OCI-LY1 (cell line): ENCODE data around the gene CEBPG.

Experiments
- H2AFZ ChIP-seq: fragments of 200-600 bp; sonication (generic), shearing (Covaris generic); 2 replicates; pipeline ENCODE4 v1.6.0; 2014; ENCODE audit warnings: antibody characterized with exemption, mild to moderate bottlenecking, low read length
- H3F3A ChIP-seq: fragments of 200-600 bp; sonication (generic), shearing (Covaris generic); 2 replicates; pipeline ENCODE4 v1.6.0; 2014; ENCODE audit warnings: mild to moderate bottlenecking, antibody characterized with exemption, low read length, moderate library complexity; ENCODE audit not compliant: insufficient read depth
- H3K27ac ChIP-seq: fragments of 200-600 bp; sonication (generic); 2 replicates; pipeline ENCODE4 v1.5.1; 2014; ENCODE audit warnings: low read length, mixed run types, mild to moderate bottlenecking, low read depth; ENCODE audit not compliant: poor library complexity, severe bottlenecking
- H3K27me3 ChIP-seq: fragments of 200-600 bp; sonication (generic); 2 replicates; pipeline ENCODE4 v1.6.0; 2014; ENCODE audit warnings: antibody characterized with exemption, mild to moderate bottlenecking, low read length, moderate library complexity; ENCODE audit not compliant: insufficient read depth
- H3K36me3 ChIP-seq: fragments of 200-600 bp; sonication (generic); 2 replicates; pipeline ENCODE4 v1.6.1; 2014; ENCODE audit warnings: mild to moderate bottlenecking, antibody characterized with exemption, low read length, moderate library complexity, mixed read lengths; ENCODE audit not compliant: insufficient read depth
- H3K4me1 ChIP-seq: fragments of 200-600 bp; sonication (generic); 2 replicates; pipeline ENCODE4 v1.5.1; 2014; ENCODE audit warnings: mild to moderate bottlenecking, low read length, moderate library complexity; ENCODE audit not compliant: insufficient read depth, severe bottlenecking
- H3K4me2 ChIP-seq: fragments of 200-600 bp; sonication (generic), shearing (Covaris generic); 2 replicates; pipeline ENCODE4 v1.6.1; 2014; ENCODE audit warnings: low read length
- H3K4me3 ChIP-seq: fragments of 200-600 bp; sonication (generic); 2 replicates; pipeline ENCODE4 v1.5.1; 2014; ENCODE audit warnings: low read length, low read depth, mild to moderate bottlenecking, mixed read lengths; ENCODE audit not compliant: poor library complexity, severe bottlenecking
- H3K79me2 ChIP-seq: fragments of 200-600 bp; shearing (Covaris generic); 2 replicates; pipeline ENCODE4 v1.6.1; 2016; ENCODE audit warnings: mixed run types, low read length, mixed read lengths; ENCODE audit not compliant: insufficient read depth
- H3K9ac ChIP-seq: fragments of 200-600 bp; sonication (generic), shearing (Covaris generic); 2 replicates; pipeline ENCODE4 v1.6.1; 2014; ENCODE audit warnings: mild to moderate bottlenecking, low read length, mixed read lengths
- H3K9me2 ChIP-seq: fragments of 200-600 bp; sonication (generic), shearing (Covaris generic); 2 replicates; pipeline ENCODE4 v1.6.1; 2014; ENCODE audit warnings: low read depth, mild to moderate bottlenecking, low read length, mixed read lengths
- H3K9me3 ChIP-seq: fragments of 200-600 bp; shearing (Covaris generic); 2 replicates; pipeline ENCODE4 v1.6.1; 2014; ENCODE audit warnings: low read length, mixed read lengths
- H4K20me1 ChIP-seq: fragments of 200-600 bp; sonication (generic), shearing (Covaris generic); 2 replicates; pipeline ENCODE4 v1.6.0; 2016; ENCODE audit warnings: mild to moderate bottlenecking, low read length; ENCODE audit not compliant: insufficient read depth
- CTCF ChIP-seq: fragments of 200-600 bp; sonication (generic), shearing (Covaris generic); IDR thresholded peaks from 2 replicates; pipeline ENCODE4 v1.5.1; 2017; ENCODE audit warnings: mild to moderate bottlenecking, antibody characterized with exemption, low read length, moderate library complexity, mixed read lengths
- EZH2 ChIP-seq: fragments of 200-600 bp; sonication (generic), shearing (Covaris generic); IDR thresholded peaks from 2 replicates; pipeline ENCODE4 v1.8.0; 2017; ENCODE audit warnings: borderline replicate concordance, mixed run types, mild to moderate bottlenecking, antibody characterized with exemption, low read length, moderate library complexity, mixed read lengths

Gene CEBPG

GRCh38 chr19:33329060-33329459 lies 44.4 kb upstream of the CEBPG start:
- H3K4me1 ChIP-seq, result no peaks in the 10 kb centered on the region
- no peak overlapping the region for H2AFZ ChIP-seq
- no peak overlapping the region for H3K27ac ChIP-seq

DNA sequence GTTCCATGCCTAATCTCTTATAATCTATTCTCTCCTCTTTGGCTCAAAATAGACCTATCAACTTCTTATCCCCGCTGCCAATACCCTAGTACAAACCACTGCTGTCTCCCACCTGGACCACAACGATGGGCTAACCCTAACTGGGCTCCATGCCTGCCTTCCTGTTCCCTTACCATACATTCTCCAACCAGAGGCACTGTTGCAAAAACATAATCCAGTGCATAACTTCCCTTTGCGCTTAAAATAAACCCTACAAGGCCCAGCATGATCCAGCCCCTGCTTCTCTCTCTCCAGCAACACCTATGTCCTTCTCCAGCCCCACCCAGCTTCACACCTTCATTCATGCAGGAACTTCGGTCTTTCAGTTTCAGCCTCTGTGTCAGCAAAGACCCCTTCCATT lies 43.8 kb upstream of the CEBPG start:
- no peak overlapping the region for H3K4me2 ChIP-seq

More at GRCh38 chr19:33329060-33329459, 44.4 kb upstream of the CEBPG start:
- Histone ChIP-seq H4K20me1 (no peaks in the 10 kb centered on the region), H3K4me3 (no peak overlapping the region), H3K4me2 (no peak overlapping the region), H3K79me2 (no peaks in the 10 kb centered on the region), H3K9me2 (no peaks in the 10 kb centered on the region), H3K27me3 (no peaks in the 10 kb centered on the region), H3K36me3 (no peaks in the 10 kb centered on the region), H3K9ac (no peak overlapping the region), H3F3A (no peaks in the 10 kb centered on the region), H3K9me3 (no peaks in the 10 kb centered on the region)
- TF ChIP-seq EZH2, result no peak
- TF ChIP-seq CTCF, result no peak

DNA sequence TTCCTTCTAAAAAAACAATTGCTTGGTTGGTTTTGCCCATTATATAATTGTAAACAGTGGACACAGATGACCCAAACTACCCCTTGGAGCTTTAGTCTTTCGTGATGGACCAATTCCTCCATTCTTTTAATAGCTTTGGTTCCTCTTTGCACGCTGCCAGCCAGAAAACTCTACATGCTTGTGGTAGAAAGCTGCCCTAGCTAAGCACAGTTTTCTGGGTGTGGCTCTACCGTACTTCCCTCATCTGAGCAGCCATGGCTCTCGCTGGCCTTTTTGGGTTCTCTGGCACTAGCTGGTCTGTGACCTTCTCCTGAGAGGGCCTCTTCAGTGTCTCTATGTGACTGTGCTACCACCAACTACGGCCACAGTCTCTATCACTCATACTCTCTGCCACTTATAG lies 41.3 kb upstream of the CEBPG start:
- Histone ChIP-seq H3K9ac (no peak overlapping the region), H2AFZ (no peak overlapping the region), H3K9me2 (no peaks in the 10 kb centered on the region), H3K27ac (no peak overlapping the region), H3K4me3 (no peak overlapping the region), H3K27me3 (no peaks in the 10 kb centered on the region), H4K20me1 (no peaks in the 10 kb centered on the region), H3K4me2 (no peak overlapping the region), H3K79me2 (no peaks in the 10 kb centered on the region), H3F3A (no peaks in the 10 kb centered on the region), H3K36me3 (no peaks in the 10 kb centered on the region), H3K4me1 (no peaks in the 10 kb centered on the region), H3K9me3 (no peaks in the 10 kb centered on the region)
- no peak for TF ChIP-seq EZH2
- no peak for TF ChIP-seq CTCF

More for the DNA sequence above, 43.8 kb upstream of the CEBPG start:
- Histone ChIP-seq H4K20me1 (no peaks in the 10 kb centered on the region), H3K79me2 (no peaks in the 10 kb centered on the region), H3K4me1 (no peaks in the 10 kb centered on the region), H3F3A (no peaks in the 10 kb centered on the region), H3K9me2 (no peaks in the 10 kb centered on the region), H3K9ac (no peak overlapping the region), H3K4me3 (no peak overlapping the region), H3K36me3 (no peaks in the 10 kb centered on the region), H2AFZ (no peak overlapping the region), H3K9me3 (no peaks in the 10 kb centered on the region), H3K27ac (no peak overlapping the region), H3K27me3 (no peaks in the 10 kb centered on the region)
- TF ChIP-seq CTCF (no peak), EZH2 (no peak)
